WTC11 (cell line): ENCODE measurements around the gene CACNA1A. TPM values are rescaled to one million over a fixed set of nuclear protein-coding genes. Genes with fewer than 3 reads are reported as not detected.

Experiments
- ATAC-seq: fragments of 200-7000 bp; cut with Tn5 transposase; 2 replicates; pipeline ENCODE4 v1.10.0; 2021; ENCODE audit warnings: mild to moderate bottlenecking, moderate library complexity
- CTCF ChIA-PET: fragments of 300-600 bp; sonication (Branson Sonifier 250); formaldehyde crosslinking; loops from one replicate; lab custom pipeline; 2021; ENCODE audit warnings: antibody characterized with exemption; lab: Charles Lee
- POLR2A ChIA-PET: fragments of 350-600 bp; sonication (Branson Sonifier 250); formaldehyde crosslinking; loops from one replicate; lab custom pipeline; 2021; ENCODE audit warnings: antibody characterized with exemption; lab: Charles Lee
- DNase-seq: peaks from one replicate; pipeline ENCODE4 v3.0.0; 2021; ENCODE audit warnings: low spot score
- H3K27ac Mint-ChIP-seq: 2 replicates; pipeline ENCODE4 v1.8.0; 2021; ENCODE audit warnings: mixed read lengths
- H3K27me3 Mint-ChIP-seq: 2 replicates; pipeline ENCODE4 v1.8.0; 2021; ENCODE audit warnings: low read depth, mild to moderate bottlenecking, moderate library complexity, mixed read lengths
- H3K36me3 Mint-ChIP-seq: 2 replicates; pipeline ENCODE4 v1.8.0; 2021; ENCODE audit warnings: mixed read lengths
- H3K4me1 Mint-ChIP-seq: 2 replicates; pipeline ENCODE4 v1.8.0; 2022; ENCODE audit warnings: mixed read lengths
- H3K4me3 Mint-ChIP-seq: 2 replicates; pipeline ENCODE4 v1.8.0; 2021; ENCODE audit warnings: mild to moderate bottlenecking, moderate library complexity, mixed read lengths
- H3K9me3 Mint-ChIP-seq: 2 replicates; pipeline ENCODE4 v1.8.0; 2021; ENCODE audit warnings: mixed read lengths
- ATF1 ChIP-seq: sonication (generic); formaldehyde crosslinking; IDR thresholded peaks from 2 replicates; pipeline ENCODE4 v1.8.1; 2023; ENCODE audit warnings: mild to moderate bottlenecking, moderate library complexity, missing genetic modification reagents
- E2F4 ChIP-seq: sonication (generic); formaldehyde crosslinking; IDR thresholded peaks from 2 replicates; pipeline ENCODE4 v1.8.1; 2022; ENCODE audit warnings: low read depth, mild to moderate bottlenecking, moderate library complexity, missing genetic modification reagents, borderline replicate concordance
- GTF2I ChIP-seq: fragments of 250-450 bp; sonication (Bioruptor Pico); conservative IDR thresholded peaks from 2 replicates; pipeline ENCODE4 v1.4.0; 2021; ENCODE audit warnings: mild to moderate bottlenecking
- KAT7 ChIP-seq: sonication (generic); formaldehyde crosslinking; IDR thresholded peaks from 2 replicates; pipeline ENCODE4 v1.8.1; 2023; ENCODE audit warnings: missing genetic modification reagents, mild to moderate bottlenecking, borderline replicate concordance
- MXD4 ChIP-seq: fragments of 250-450 bp; sonication (Bioruptor Pico); IDR thresholded peaks from 2 replicates; pipeline ENCODE4 v1.8.0; 2021; ENCODE audit warnings: mild to moderate bottlenecking, moderate library complexity, borderline replicate concordance
- NFE2L1 ChIP-seq: sonication (generic); formaldehyde crosslinking; IDR thresholded peaks from 2 replicates; pipeline ENCODE4 v1.8.1; 2023; ENCODE audit warnings: missing genetic modification reagents
- NR3C1 ChIP-seq: sonication (generic); formaldehyde crosslinking; conservative IDR thresholded peaks from 2 replicates; pipeline ENCODE4 v1.8.1; 2023; ENCODE audit warnings: low read depth, mild to moderate bottlenecking, missing genetic modification reagents
- SMAD4 ChIP-seq: sonication (generic); formaldehyde crosslinking; IDR thresholded peaks from 2 replicates; pipeline ENCODE4 v1.8.0; 2022; ENCODE audit warnings: mild to moderate bottlenecking, missing genetic modification reagents
- SP1 ChIP-seq: sonication (generic); formaldehyde crosslinking; conservative IDR thresholded peaks from 2 replicates; pipeline ENCODE4 v1.8.1; 2022; ENCODE audit warnings: missing genetic modification reagents
- TCF7 ChIP-seq: sonication (generic); formaldehyde crosslinking; IDR thresholded peaks from 2 replicates; pipeline ENCODE4 v1.8.0; 2022; ENCODE audit warnings: mild to moderate bottlenecking, low read depth, missing genetic modification reagents, moderate library complexity
- ZBTB21 ChIP-seq: sonication (generic); formaldehyde crosslinking; IDR thresholded peaks from 2 replicates; pipeline ENCODE4 v1.8.1; 2023; ENCODE audit warnings: mild to moderate bottlenecking, missing genetic modification reagents, borderline replicate concordance
- ZBTB43 ChIP-seq: sonication (generic); formaldehyde crosslinking; IDR thresholded peaks from 2 replicates; pipeline ENCODE4 v1.8.1; 2023; ENCODE audit warnings: mild to moderate bottlenecking, missing genetic modification reagents
- ZNF121 ChIP-seq: sonication (generic); formaldehyde crosslinking; IDR thresholded peaks from 2 replicates; pipeline ENCODE4 v1.8.0; 2023; ENCODE audit warnings: missing genetic modification reagents
- total RNA-seq: library from RNA; stranded (reverse); gene quantifications from 3 replicates; pipeline ENCODE4 v1.2.3, GENCODE V29; 2021
- TF ChIP-seq, protein P1 (sequence below): sonication (generic); formaldehyde crosslinking; IDR thresholded peaks from 2 replicates; pipeline ENCODE4 v1.8.0; 2023; ENCODE audit warnings: missing genetic modification reagents
- TF ChIP-seq, protein P2 (sequence below): sonication (generic); formaldehyde crosslinking; conservative IDR thresholded peaks from 2 replicates; pipeline ENCODE4 v1.8.1; 2023; ENCODE audit warnings: mild to moderate bottlenecking, low read depth, missing genetic modification reagents, moderate library complexity
- TF ChIP-seq, protein P3 (sequence below): sonication (generic); formaldehyde crosslinking; IDR thresholded peaks from 2 replicates; pipeline ENCODE4 v1.8.0; 2022; ENCODE audit warnings: missing genetic modification reagents

Gene CACNA1A
- total RNA-seq, 1 experiment from 2014 or later, result 28.9 TPM

- no peak for DNase-seq
- no peak for TF ChIP-seq E2F4
- TF ChIP-seq NFE2L1 (CRISPR knock-in tag), result no peak
- Mint-ChIP-seq H3K36me3 (0 out of 2 replicates have a peak, but pooled peaks cover 6% of the 10 kb centered on the region), H3K27ac (no peak overlapping the region), H3K4me3 (no peak overlapping the region), H3K4me1 (no peaks in the 10 kb centered on the region), H3K9me3 (peaks cover 4% of the 10 kb centered on the region; the same call in 1 of the 2 replicates), H3K27me3 (no peaks in the 10 kb centered on the region)
- ChIA-PET POLR2A (interaction anchor here (0.6 kb wide), 1 partner anchor 14 kb away, joined by 3 read pairs; no protein-coding TSS in a partner anchor), CTCF (interaction anchor here (0.7 kb wide), 1 partner anchor 101 kb away, joined by 3 read pairs; no protein-coding TSS in a partner anchor)
- ATAC-seq, result no peak
These were observed 209.3 kb downstream of the CACNA1A start for GRCh38 chr19:13297023-13297422.

DNA sequence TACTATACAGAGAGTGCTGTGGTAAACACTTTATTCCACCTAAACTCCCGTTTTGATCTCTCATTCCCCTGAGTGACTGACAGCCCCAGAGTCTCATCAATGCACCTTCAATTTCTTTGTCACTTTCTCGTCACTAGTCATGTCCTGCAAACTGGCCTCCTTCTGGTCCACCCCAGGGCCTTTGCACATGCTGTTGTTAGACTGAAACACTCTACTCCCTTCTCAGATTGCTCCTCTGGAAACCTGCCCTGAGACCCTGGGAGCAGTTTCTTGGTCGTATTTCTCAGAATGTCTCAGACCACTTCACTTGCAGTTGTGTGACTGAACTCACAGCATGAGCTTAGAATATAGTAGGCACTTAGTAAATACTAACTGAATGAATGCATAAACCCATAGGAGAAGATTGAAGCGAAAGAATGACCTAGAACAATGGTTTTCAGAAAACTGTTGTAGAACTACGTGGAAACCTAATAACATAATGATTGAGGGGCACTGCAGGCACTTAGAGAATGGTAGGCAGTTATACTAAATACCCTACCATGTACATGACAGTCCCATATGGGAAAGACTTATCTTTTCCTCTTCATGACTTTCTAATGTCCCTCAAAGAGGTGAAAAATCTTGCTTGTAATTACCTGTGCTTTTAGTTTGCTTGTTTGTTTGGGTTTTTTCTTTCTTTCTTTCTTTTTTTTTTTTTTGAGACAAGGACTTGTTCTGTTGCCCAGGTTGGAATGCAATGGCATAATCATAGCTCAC is 211.3 kb downstream of the CACNA1A start:
- CTCF ChIA-PET, result no interaction called here
- Mint-ChIP-seq H3K36me3 (0 out of 2 replicates have a peak, but pooled peaks cover 6% of the 10 kb centered on the region), H3K9me3 (peaks cover 4% of the 10 kb centered on the region; the same call in 1 of the 2 replicates), H3K27me3 (no peaks in the 10 kb centered on the region), H3K27ac (no peak overlapping the region), H3K4me1 (no peaks in the 10 kb centered on the region), H3K4me3 (no peak overlapping the region)
- DNase-seq (no peak), ATAC-seq (no peak)
- no peak for TF ChIP-seq GTF2I (CRISPR knock-in tag)
- no peak for TF ChIP-seq ZBTB21
- TF ChIP-seq KAT7 (CRISPR knock-in tag), result no peak
- no peak for TF ChIP-seq ATF1
- TF ChIP-seq SP1, result no peak
- TF ChIP-seq NR3C1, result no peak
- TF ChIP-seq, protein P1, sequence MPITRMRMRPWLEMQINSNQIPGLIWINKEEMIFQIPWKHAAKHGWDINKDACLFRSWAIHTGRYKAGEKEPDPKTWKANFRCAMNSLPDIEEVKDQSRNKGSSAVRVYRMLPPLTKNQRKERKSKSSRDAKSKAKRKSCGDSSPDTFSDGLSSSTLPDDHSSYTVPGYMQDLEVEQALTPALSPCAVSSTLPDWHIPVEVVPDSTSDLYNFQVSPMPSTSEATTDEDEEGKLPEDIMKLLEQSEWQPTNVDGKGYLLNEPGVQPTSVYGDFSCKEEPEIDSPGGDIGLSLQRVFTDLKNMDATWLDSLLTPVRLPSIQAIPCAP, result no peak
- no peak for TF ChIP-seq ZBTB43 (CRISPR knock-in tag)
- TF ChIP-seq, protein P2, sequence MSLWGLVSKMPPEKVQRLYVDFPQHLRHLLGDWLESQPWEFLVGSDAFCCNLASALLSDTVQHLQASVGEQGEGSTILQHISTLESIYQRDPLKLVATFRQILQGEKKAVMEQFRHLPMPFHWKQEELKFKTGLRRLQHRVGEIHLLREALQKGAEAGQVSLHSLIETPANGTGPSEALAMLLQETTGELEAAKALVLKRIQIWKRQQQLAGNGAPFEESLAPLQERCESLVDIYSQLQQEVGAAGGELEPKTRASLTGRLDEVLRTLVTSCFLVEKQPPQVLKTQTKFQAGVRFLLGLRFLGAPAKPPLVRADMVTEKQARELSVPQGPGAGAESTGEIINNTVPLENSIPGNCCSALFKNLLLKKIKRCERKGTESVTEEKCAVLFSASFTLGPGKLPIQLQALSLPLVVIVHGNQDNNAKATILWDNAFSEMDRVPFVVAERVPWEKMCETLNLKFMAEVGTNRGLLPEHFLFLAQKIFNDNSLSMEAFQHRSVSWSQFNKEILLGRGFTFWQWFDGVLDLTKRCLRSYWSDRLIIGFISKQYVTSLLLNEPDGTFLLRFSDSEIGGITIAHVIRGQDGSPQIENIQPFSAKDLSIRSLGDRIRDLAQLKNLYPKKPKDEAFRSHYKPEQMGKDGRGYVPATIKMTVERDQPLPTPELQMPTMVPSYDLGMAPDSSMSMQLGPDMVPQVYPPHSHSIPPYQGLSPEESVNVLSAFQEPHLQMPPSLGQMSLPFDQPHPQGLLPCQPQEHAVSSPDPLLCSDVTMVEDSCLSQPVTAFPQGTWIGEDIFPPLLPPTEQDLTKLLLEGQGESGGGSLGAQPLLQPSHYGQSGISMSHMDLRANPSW (CRISPR knock-in tag), result no peak
- TF ChIP-seq ZNF121, result no peak
- TF ChIP-seq, protein P3, sequence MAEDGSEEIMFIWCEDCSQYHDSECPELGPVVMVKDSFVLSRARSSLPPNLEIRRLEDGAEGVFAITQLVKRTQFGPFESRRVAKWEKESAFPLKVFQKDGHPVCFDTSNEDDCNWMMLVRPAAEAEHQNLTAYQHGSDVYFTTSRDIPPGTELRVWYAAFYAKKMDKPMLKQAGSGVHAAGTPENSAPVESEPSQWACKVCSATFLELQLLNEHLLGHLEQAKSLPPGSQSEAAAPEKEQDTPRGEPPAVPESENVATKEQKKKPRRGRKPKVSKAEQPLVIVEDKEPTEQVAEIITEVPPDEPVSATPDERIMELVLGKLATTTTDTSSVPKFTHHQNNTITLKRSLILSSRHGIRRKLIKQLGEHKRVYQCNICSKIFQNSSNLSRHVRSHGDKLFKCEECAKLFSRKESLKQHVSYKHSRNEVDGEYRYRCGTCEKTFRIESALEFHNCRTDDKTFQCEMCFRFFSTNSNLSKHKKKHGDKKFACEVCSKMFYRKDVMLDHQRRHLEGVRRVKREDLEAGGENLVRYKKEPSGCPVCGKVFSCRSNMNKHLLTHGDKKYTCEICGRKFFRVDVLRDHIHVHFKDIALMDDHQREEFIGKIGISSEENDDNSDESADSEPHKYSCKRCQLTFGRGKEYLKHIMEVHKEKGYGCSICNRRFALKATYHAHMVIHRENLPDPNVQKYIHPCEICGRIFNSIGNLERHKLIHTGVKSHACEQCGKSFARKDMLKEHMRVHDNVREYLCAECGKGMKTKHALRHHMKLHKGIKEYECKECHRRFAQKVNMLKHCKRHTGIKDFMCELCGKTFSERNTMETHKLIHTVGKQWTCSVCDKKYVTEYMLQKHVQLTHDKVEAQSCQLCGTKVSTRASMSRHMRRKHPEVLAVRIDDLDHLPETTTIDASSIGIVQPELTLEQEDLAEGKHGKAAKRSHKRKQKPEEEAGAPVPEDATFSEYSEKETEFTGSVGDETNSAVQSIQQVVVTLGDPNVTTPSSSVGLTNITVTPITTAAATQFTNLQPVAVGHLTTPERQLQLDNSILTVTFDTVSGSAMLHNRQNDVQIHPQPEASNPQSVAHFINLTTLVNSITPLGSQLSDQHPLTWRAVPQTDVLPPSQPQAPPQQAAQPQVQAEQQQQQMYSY (CRISPR knock-in tag), result no peak
- no peak for TF ChIP-seq SMAD4 (CRISPR knock-in tag)
- no peak for TF ChIP-seq NFE2L1 (CRISPR knock-in tag)
- no peak for TF ChIP-seq TCF7 (CRISPR knock-in tag)
- TF ChIP-seq MXD4 (CRISPR knock-in tag), result no peak
- POLR2A ChIA-PET, result no interaction called here
